Activated effector memory CD4-positive, alpha-beta T cell treated with anti-CD3 and anti-CD28 coated beads, Interleukin-2, amount 50 U/mL, for 16 hours (primary cell): Measurements from ENCODE around the gene C6.

Experiments
- DNase-seq: peaks from one replicate; pipeline ENCODE4 v3.0.0-alpha.2; 2020

C6 gene

GRCh38 chr5:41115281-41115680 lies 98.1 kb downstream of the C6 start:
- DNase-seq, result no peak

- no peak for DNase-seq
Observed at GRCh38 chr5:41112486-41113455, 100.6 kb downstream of the C6 start.

- DNase-seq, result no peak
Observed at GRCh38 chr5:41109186-41109585, 104.1 kb downstream of the C6 start.

GRCh38 chr5:41102341-41102740 lies 111.0 kb downstream of the C6 start:
- no peak for DNase-seq

- DNase-seq, result no peak
Observed at GRCh38 chr5:41097642-41098041, 115.7 kb downstream of the C6 start.

- no peak for DNase-seq
Observed at GRCh38 chr5:41095324-41096101, 117.8 kb downstream of the C6 start.

- no peak for DNase-seq
Observed at GRCh38 chr5:41094871-41095270, 118.5 kb downstream of the C6 start.

GRCh38 chr5:41093803-41094202 lies 119.5 kb downstream of the C6 start:
- DNase-seq, result no peak
